Kidney glomerular epithelial cell (primary cell): ENCODE data around the gene GPR65.
"Not testable (repeated sequence)": the region's sequence is repeated elsewhere in the genome, so short reads cannot be mapped to it uniquely, and the experiment has no call there.

Experiments
- DNase-seq: peaks from one replicate; lab custom pipeline; 2025; lab: John Stamatoyannopoulos, UW

Gene GPR65

DNA sequence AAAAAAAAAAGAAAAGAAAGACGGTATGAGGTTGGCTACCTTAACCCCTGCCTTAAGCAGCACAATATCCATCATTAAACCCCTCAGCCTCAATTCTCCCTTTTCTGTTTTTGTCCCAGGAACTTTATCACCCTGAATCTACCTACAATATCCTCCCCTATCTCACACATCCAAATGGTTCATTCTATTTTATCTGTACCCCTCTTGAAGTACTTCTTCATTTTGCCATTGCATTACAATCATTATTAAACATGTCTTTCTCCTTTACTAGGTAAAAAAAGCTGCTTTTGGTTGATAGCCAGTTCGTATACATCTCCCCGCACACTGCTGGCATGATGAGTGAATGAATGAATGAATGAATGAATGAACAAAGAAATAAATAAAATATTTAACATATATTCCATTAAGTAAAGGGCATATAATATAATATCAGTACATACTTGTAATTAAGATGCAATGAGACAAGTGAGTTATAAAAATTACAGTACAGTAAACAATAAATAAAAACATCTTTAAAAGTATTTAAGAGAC lies 364 bp upstream of the GPR65 start:
- DNase-seq: no peak

DNA sequence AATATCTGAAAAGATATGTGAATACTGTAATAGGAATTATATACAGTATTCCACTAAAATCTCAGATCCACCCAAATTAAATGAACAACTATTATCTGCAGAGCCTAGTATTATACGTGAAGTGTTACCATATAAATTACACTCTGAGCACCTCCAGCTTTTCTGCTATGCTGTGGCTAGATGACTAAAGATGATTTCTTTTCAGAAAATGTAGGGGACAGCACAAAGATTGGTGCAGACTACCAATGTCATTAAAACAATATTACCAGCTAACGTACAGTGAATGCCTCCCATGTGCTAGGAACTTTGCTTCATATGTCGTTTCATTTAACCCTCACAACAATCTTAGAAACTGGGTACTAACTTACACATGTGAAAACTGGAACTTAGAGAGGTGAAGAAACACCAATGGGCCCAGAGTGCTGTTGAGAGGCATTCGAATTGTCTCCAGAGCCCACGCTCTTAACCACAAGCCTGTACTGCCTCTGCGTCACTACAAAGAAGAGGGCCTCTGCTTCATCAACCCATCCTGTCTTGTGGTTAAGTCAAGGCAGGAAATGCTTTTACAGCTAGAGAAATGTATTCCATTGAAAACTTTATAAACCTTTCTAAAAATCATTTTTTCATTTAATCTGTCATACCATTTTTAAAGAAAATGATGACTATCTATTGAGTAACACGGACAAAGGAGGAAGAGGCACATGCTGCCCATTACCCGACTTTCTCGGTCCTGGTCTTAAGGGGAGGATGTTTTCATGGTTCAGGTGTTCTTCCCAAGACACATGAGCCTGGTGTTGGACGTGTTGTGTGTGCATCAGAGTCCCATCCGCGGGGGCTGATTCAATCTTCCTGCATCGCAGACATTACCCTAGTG lies 1.3 kb downstream of the GPR65 start:
- no peak for DNase-seq

GRCh38 chr14:88007608-88008007 lies 2.7 kb downstream of the GPR65 start:
- DNase-seq: no peak

DNA sequence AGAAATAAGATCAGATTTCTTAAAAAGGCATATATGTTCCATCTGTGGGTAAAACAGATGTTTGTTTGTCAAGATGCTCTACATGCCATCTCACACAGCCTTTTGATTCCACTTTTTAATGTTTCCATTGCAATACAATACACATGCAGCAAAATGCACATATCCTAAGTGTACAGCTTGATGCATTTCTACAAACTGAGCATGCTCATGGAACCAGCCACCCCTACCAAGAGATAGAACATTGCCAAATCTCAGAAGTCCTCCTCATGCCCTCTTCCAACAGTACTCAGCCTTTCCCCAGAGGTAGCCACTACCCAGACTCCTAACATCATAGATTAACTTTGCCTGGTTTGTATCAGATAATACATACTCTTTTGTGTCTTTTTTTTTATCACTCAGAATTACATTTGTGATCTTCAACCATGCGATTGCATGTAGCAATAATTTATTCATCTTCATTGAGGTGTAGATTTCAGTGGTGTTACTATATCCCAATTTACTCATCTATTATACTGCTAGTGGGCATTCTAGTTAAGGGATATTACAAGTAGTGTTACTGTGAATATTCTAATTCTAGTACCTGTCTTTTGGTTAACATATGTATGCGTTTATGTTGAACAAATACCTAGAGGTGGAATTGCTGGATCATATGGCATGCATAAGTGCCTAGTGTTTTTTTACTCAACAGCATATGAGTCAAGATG lies 3.3 kb downstream of the GPR65 start:
- no peak for DNase-seq

- DNase-seq: no peak
These were observed 4.6 kb downstream of the GPR65 start for GRCh38 chr14:88009486-88009885.

- DNase-seq: no peak
These were observed 5.4 kb downstream of the GPR65 start for GRCh38 chr14:88010331-88010730.

DNA sequence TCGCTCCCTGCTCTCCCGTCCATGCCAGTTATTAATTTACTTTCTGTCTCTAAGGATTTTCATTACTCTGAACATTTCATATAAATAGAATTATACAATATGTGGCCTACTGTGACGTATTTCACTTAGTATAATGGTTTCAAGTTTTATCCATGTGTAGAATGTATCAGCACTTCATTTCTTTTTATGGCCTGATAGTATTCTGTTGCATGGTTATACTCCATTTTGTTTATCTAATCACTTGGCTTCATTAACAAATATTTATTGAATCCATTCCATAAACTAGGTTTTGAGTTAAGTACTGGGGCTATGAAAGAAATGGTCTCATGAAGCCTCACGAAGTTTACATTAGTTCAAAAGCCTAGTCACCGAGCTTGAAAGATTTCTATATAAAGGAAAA lies 7.6 kb downstream of the GPR65 start:
- DNase-seq: no peak

GRCh38 chr14:88013750-88014349 lies 8.9 kb downstream of the GPR65 start:
- peak; percentile 73 for DNase-seq

DNA sequence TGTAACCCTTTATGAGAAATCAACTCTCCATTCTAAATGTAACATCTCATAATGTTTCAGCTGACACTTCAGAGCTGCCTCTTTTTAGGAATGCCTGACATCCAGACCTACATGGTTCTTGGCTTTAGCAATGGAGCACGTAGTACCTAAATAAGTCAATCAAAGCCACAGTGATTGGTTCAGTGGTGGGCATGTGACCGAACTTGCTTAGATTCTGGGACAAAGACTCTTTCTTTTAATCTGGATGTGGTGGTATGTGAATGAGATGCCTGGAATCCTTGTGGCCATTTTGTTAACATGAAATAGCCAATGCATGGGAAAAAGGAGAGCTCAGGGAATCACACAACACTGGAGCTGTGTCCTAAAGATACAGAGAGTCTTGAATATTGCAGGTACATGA lies 11.8 kb downstream of the GPR65 start:
- DNase-seq: no peak

DNA sequence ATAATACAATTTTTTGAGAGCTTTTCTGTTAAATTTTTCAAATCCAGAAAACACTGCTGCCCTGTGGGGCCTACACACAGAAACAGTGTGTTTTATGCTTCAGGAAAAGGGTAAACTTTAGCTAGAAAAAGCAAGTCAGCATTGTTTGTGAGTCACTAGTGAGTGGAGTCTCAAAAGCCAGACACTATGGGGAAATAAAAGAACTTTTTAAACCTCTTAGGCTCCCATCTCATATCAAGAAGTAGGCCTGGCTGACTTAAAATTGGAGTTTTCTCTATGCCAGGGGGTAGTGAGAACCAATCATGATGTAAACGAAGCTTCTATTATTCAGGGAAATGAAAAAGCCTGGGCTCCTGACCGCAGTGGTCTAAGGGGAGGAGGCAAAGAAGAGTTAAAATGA lies 12.6 kb downstream of the GPR65 start:
- no peak for DNase-seq

DNA sequence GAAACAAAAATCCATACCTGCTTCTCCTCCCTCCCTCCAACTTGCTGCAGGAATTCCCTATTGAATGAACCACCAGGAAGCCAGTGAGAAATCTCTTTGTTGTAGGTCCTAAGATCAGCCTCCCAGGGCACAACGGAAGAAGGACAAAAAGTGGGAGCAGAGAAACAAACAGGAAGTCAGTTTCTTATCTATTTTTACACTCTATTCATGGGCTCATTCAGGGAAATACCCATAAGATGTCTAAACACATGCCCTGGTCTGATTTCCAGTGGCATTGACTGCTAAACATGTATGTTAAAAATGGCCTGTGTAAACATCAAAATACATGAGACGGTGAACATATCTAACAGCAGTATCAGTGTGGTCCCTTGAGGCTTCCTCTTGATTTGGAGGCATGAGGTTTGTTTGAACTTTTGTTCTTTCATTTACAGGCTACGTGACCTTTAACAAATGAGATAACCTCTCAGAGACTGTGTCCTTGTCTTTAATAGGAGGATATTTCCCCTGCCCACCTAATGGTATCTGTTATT lies 18.8 kb downstream of the GPR65 start:
- no peak for DNase-seq

- DNase-seq: not testable (repeated sequence)
These were observed 19.5 kb downstream of the GPR65 start for GRCh38 chr14:88024252-88025086.

DNA sequence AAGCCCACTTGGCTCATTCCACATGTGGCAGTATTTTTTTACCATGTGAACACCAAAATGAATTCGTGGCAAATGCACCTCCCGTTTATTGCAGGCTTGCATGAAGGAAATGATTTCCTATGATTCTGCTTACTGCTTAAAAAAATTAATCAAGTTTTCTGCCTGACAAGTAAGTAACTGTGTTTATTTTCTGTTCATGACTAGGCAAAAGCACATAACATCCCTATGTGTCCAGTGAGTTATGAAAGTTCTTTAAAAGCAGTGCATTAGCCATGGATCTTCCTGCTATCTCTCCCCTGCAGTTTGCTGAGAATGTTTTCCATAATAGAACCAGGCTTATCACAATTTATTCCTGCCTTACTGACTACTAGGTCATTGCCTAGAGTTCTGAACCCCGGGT lies 20.4 kb downstream of the GPR65 start:
- no peak for DNase-seq

DNA sequence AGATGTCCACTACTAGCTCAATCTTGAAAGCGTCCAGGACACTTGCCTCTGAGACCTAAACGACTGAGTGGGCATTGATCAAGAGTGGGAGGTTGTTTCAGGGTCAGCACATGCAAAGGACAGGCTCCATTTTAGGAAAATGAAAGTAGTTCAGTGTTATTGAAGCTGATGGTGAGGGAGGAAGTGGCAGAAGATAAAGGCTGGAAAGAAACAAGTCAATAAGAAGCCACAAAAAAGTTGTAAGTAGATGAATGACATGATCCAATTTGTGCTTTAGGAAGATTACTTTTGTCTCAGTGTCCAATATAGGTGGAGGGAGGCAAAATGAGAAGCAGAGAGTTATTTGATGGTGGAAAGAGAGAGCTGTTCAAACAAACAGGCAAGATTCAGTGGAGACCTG lies 22.0 kb downstream of the GPR65 start:
- DNase-seq: no peak

- no peak for DNase-seq
These were observed 24.6 kb downstream of the GPR65 start for GRCh38 chr14:88029500-88029899.

DNA sequence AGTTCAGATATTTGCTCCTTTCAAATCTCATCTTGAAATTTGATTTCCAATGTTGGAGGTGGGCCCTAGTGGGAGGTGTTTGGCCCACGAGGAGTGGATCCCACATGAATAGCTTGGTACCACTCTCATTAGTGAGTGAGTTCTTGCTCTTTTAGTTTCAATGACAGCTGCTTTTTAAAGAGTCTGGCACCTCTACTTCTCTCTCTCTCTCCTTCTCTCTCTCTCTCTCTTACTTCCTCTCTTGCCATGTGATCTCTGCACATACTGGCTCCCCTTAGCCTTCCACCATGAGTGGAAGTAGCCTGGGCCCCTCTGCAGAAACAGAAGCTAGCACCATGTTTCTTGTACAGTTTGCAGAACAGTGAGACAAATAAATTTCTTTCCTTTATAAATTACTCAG lies 25.1 kb downstream of the GPR65 start:
- no peak for DNase-seq

- DNase-seq: no peak
These were observed 26.0 kb downstream of the GPR65 start for GRCh38 chr14:88030892-88031291.

DNA sequence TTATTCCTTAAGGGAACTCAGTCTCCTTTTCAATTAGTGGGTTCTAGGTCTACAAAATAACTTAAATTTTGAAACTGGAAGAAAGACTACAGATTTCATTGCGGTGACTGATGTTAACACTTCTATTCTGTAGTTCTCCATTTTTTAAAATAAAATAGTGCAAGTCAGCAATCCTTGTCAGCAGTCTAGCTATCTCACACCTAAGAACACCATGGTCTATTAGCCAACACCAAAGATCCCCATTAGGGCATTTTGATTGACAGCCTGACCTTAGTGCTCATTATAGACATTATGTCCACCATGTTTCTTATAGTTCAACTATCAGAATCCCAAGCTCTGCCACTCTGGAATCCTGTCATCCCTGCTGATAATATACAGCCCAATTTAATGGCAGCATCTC lies 27.4 kb downstream of the GPR65 start:
- DNase-seq: no peak

GRCh38 chr14:88034076-88034475 lies 29.1 kb downstream of the GPR65 start:
- DNase-seq: no peak

DNA sequence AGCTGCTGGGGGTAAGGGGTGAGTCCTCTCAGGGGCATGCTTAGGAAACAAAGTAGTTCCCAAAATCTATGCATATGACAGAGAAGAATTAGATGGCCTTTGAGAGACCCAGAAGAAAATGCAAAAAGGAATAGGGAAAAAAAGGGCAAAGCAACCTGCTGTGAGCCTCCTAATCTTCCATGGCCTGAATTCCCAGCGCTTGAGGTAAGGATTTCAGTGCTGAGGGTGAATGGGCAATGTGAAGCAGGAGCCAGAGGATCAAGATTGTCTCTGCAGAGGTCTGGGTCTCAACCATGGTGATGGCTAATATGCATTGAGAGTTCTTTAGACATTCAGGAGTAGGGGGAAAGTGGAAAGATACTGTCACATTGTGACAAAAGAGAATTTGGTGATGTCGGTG lies 31.5 kb downstream of the GPR65 start:
- DNase-seq: no peak

- DNase-seq: no peak
These were observed 32.4 kb downstream of the GPR65 start for GRCh38 chr14:88037325-88037724.

DNA sequence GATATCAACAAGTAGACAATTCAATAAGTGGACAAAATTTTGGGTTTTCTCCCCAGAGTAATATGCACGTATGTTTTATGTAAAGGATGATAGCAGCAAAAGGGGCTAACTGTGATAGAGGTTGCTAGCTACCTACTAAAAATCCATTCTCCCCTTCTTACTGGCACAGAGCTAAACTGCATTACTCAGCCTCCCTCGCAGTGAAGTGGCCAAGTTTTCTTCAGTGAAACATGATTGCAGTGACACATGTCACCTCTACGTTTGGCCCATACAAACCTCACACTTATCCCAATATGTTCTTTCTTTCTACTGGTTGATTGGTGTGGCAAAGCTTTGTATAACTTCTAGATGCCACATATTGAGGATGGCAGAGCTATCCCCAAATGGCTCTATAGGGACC lies 34.3 kb downstream of the GPR65 start:
- DNase-seq: no peak
